NCI-H2196 treated with DMSO at 0.1 percent for 48 hours (cell line): ENCODE measurements around the gene RPH3AL.

ENCODE experiments used
- DNase-seq: peaks from one replicate; lab custom pipeline; 2025; ENCODE audit not compliant: unreplicated experiment; lab: John Stamatoyannopoulos, UW

The RPH3AL gene

DNA sequence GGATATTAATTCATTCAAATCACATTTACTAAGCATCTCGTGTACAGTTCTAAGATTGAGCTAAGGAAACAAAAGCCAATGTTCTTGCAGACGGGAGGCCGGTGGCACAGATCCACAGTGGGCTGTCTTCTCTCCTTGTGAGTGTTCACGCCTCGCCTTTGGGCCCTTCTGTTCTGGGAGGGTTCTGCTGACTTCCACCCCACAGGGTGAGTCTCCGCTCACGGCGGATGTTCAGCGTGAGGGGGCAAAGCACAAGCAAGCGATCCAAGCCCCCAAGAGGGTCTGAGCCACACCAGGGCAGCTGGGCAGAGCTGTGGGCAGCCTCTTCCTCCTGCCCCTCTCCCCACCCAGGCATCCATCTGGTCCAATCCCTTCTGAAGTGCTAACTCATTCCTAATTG, 86.9 kb downstream of the RPH3AL start:
- no peak for DNase-seq

DNA sequence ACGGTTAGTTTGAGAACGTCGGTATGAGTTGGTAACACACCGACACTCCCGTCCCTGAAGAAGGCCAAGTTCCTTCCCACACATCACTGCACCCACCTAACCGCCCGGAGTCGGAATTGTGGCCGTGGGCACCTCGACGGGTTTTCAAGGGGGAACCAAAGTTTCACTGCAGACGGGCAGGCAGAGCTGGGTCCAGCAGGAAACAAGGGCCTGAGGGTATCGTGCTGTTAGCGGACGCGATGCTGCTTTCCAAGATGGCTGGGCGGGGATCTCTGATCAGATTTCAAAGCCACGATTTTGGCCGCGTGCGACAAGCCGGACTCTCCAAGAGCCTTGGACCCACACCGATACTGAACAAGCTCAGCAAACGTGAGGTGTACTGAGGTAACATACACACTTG, 88.8 kb downstream of the RPH3AL start:
- DNase-seq, result no peak

DNA sequence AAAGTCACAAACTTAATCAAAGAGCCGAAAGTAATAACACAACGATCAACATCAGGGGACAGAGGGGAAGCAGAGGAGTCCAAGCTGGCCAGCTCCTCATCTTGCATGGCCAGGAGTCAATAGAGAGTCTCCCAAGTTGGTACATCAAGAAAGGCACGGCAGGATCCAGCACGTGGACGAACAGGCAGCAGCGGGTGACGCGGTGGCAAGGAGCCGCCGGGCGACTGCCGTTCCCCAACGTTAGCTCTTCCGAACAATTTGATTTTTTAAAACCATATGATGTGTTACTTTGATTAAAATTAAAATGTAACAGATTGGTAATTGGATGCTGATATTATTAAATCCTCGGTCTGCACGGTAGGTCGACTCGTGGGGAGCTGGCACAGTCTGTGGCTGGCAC, 89.3 kb downstream of the RPH3AL start:
- DNase-seq, result no peak

DNA sequence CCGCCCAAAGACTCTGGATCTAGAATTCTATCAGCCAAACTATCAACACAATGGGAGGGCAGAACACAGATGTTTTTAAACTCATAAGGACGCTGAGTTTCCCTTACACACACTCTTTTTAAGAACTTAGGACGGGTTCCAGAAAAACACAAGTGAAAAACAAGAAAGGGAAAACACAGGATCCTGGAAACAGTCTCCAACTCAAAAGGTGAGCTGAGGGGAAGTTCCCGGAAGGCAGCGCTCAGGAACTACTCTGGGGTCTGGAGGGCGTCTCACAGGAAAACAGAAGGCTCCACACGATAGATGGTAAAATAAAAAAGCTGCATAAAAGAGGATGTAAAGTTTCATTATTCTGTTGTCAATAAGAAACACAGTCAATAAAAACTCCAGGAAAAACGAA, 91.0 kb downstream of the RPH3AL start:
- no peak for DNase-seq

DNA sequence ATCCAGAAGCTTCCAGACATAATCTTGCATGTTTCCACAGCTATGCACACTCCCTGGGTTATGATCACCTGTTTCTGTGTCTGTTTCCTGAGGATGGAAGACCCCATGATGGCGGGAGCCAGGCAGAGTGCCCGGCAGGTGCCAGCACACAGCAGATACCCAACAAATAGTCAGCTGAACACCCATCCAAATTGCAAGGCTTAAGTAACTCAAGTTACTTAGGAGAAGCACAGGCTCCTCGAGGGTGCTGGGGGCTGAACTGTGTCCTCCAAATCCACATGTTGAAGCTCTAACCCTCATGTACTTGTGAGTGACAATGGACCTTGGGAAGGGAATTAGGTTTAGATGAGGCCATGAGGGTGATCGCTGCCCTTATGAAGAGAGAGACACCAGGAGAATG, 91.7 kb downstream of the RPH3AL start:
- no peak for DNase-seq

DNA sequence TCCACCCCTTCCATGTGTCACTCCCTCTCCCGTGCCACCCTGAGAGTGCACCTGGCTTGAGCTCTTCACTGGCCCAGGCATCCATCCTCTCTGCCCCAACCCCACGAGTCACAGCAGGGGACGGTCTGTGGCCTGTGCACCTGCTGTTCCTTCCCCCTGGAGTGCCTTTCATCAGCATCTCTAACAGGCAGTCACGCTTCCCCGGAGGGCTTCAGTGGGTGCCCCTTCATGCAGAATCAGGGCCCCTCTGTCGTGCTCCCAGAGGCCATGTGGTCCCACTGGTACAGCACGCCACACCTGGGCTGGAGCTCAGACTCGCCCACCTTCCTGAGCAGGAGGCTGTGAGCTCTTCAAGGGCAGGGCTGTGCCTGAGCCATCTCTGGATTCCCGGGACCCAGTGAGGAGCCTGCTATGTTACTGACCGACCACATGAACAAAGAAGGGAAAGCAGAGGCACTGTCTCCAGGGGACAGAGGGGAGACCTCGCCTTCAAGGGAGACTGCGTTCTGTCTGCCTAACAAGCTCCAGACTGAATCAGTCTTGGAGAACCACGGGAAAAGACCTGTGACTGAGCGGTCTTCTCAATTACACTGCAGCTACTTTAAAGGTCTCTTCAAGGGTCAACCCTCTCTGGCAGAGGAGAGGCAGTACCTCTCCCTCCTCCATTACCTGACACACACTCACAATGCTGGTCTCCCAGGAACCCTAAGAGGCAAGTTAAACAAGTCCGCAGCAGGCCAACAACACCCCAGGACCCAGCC, 92.4 kb downstream of the RPH3AL start:
- no peak for DNase-seq

DNA sequence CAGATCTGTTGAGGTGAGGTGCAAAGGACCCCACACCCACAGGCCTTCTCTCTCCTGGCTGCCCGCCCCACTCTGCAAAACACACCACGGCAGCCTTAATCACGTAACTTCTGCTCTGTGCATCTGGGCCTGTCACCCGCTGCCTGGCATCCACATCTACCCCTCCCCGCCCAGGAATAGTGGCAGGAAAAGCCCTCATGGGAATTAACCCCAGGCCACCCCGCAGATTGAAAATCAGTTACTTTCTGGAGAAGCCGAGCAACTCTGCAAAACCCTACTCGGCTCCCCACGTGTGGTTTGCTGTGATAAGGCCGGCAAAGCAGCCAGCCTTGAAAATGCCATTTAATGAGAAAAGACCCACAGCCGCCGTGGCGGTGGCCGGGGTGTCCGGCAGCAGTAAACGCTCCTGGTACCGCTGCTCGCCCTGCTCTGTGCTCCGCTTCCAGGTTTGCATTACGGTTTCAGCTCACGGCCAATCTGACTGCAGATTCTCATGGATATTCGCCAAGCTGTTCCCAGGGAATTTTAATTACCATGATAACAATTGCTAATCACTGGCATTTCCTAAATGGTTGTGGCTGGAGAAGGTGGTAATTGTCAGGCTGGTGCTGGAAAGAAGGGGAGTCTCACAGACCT, 93.1 kb downstream of the RPH3AL start:
- DNase-seq, result no peak

DNA sequence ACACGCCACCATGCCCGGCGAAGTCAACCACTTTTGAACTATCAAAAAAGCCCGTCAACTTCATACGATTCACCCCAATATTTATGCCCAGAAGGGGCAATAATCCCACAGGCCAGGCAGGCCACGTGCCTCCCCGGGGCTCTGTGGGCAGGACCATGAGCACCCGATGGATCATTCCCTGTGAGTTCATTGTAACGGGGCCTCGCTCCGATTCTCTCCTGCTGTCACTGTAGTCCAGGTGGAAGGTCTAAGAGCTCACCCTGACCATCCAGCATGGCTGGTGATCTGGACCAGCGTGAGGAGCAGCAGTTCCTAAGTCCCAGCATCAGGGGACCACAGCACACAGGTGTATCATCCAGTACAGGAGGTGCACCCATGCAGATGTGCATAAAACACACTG, 93.7 kb downstream of the RPH3AL start:
- no peak for DNase-seq

DNA sequence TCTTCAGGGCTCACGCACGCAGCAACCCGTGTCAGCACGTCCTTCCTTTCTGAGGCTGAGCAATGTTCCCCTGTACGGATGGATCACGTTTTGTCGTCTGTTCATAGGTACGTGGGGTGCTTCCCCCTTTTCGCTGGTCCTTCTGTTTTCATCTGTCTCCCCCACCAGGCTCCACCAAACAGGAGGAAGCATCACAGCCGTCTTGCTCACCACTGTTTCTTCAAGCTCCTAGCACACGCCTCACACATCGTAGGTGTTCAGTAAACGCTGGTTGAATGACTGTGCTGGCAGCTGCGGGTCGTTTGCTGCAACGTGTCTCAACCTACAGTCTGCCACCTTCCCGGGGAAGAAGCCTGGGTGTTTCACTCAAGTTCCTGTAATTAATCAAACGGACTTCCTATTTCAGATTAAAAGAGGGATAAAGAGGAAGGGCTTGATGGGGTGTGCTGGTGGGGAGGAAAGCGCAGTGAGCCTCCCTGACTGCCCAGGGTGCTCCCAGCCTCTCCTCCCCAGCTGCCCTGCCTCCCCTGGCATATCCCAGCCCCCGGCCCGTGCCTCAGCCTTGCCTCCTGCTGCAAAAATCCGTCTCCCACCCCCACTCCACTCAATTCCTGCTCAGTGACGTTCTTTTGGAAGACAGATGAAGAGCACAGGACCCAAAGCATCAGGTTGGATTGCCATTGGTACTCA, 94.4 kb downstream of the RPH3AL start:
- DNase-seq, result no peak

DNA sequence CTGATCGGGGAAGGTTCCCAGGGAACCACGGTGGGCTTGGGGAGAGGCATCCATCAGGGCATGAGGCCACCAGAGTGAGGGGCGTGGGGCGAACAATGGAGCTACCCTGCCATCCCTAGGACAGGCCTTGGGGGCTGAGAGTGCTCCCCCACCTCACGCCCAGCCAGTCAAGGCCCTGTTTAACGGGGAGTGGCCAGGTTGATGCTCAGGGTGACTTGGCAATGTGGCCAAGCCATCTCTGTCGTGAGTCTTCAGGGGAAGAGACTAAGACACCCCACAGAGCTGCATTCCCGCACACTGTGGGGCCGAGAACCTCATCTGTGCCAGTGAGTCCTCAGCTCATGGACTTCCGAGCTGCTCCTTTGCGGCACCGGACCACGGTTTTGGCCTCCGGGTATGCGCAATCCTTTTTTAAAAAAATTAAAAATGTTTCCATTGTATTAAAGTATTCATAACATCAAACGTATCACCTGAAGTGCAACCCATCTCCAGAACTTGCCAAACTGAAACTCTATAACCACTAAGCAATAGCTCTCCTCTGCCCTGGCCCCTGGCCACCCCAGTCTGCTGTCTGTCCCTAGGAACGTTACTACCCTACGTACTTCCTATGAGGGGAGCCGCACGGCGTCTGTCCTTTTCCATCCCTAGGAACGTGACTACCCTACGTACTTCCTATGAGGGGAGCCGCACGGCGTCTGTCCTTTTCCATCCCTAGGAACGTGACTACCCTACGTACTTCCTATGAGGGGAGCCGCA, 99.3 kb downstream of the RPH3AL start:
- no peak for DNase-seq

DNA sequence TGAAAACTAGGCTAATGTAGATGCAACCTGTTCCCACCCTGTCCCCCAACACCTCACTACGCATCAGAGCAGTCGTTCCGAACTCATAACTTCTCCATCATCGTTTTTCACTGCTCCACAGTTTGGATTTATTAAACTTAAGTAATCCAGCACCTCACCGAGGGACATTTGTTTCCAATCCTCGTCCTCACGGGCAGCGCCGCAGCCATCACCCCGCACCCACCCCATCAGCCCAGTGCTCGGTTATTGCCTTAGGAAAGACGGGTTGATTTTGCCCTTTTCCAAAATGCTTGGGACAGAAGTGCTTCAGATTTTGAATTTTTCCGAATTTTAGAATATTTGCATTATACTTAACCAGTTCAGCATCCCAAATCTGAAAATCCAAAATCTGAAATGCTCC, 100.2 kb downstream of the RPH3AL start:
- no peak for DNase-seq

DNA sequence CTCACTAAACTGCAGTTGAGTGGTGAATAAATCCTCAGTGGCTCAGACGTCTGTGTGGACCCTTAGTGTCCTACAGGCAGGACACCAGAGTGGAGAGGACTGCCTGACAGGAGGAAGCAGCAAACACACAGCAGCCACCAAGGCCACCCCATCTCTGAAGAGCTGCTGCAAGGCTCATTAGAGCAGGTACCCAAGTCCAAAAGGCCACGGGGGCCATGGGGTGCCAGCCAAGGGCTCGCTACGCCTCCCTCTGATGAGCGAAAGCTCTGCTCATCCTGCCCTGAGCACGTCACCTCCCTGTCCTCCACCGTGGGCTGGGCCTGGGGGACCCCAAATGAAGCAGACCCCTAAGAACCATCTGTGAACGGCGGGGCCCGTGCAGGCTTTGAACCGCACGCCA, 101.1 kb downstream of the RPH3AL start:
- DNase-seq, result no peak

DNA sequence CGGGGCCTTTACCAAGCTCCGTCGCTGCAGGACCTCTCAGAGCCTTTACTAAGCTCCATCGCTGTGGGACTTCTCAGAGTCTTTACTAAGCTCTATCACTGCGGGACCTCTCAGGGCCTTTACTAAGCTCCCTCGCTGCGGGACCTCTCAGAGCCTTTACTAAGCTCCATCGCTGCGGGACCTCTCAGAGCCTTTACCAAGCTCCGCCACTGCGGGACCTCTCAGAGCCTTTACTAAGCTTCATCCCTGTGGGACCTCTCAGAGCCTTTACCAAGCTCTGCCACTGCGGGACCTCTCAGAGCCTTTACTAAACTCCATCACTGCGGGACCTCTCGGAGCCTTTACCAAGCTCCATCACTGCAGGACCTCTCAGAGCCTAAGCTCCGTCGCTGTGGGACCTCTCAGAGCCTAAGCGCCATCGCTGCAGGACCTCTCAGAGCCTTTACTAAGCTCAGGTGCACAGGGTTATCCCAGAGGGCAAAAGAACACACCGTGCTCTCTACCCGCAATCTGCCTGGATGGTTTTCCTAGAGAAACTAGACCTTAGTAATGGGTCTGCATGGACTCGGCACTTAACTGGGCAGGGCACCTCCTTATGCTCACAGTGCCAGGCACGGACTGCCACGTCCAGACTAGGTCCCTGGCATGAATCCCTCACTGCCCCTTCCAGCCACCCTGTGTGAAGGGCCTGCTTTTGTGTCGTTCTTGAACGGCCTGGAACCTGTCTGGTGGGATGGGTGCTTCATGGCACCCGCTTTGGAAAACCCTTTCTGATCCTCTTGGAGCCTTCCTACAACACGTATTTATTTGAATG, 101.9 kb downstream of the RPH3AL start:
- DNase-seq, result no peak

DNA sequence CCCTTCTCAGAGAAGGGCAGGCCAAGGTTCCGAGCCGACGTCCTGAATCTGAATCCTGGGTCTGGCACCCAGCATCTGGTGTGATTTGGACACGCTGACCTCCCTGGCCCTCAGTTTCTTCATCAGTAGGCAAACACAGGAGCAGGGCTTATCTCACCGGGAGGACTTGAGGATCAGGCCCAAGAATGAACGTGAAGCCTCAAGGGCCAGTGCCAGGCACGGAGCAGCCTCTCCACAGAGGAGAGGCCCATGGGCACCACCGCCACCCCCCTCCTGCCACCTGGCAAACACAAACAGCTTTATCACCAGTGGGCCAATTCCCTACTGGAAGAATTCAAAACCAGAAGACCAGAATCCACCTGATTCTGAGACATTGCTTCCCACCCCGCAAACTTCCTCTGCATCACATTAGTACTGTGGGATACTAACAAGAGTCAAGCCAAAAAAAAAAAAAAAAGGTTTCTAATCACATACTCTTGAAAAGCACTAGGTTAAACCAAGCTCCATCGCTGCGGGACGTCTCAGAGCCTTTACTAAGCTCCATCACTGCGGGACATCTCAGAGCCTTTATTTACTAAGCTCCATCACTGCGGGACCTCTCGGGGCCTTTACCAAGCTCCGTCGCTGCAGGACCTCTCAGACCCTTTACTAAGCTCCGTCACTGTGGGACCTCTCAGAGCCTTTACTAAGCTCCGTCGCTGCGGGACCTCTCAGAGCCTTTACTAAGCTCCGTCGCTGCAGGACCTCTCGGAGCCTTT, 103.2 kb downstream of the RPH3AL start:
- no peak for DNase-seq

DNA sequence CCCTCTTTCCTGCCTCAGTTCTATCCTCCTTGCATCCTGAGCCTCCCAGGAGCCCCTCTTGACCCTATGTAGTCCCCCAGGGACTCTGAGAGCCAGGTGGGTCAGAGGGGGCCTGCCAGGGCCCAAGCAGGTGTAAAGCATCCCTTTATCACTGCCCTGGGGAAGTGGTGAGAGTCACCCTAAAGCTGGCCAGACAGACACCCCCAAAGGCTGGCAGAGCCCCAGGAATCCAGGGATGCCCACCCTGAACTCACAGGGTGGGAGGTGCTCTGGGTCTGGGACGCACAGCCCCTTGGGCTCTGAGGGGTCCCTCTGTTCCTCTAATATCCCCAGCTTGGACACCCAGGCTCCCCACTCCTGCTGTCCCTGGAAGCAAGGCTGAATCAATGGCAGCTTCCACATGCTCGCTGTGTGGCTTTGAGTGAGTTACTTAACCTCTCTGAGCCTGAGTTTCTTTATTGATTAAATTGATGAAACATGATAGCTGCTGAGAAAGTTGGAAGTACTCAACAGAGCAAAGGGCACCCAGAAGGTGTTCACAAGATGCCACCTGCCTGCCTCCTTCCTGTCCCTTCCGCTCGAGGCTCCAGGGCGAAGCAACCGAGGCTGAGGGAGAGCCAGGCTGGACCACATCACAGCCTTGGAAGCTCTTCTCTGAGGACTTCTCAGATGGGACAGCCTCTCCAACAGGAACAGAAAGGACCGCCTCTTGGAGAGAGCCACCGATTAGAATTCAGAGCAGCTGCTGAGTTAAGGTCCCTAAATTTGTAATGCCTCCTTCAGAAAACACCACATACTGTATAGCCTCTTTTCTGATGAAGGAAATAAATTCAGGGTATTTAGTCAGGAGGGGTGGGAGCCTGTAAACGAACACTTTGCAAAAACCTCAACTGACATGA, 104.0 kb downstream of the RPH3AL start:
- no peak for DNase-seq

DNA sequence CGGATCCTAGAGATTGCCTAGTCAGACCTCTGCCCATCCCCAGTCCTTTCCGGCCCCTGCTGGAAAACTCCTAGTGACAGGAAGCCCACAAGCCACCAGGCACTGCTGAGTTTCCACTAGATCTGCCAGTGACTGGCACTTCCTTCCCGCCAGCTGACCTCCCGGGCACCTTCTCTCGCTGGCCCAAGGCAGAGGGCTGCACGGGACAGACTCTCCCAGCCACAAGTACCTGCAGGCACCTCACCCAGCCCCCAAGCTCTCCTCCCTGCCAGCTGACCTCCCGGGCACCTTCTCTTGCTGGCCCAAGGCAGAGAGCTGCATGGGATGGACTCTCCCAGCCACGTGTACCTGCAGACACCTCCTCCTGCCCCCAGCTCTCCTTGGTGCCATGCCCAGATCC, 104.8 kb downstream of the RPH3AL start:
- no peak for DNase-seq

DNA sequence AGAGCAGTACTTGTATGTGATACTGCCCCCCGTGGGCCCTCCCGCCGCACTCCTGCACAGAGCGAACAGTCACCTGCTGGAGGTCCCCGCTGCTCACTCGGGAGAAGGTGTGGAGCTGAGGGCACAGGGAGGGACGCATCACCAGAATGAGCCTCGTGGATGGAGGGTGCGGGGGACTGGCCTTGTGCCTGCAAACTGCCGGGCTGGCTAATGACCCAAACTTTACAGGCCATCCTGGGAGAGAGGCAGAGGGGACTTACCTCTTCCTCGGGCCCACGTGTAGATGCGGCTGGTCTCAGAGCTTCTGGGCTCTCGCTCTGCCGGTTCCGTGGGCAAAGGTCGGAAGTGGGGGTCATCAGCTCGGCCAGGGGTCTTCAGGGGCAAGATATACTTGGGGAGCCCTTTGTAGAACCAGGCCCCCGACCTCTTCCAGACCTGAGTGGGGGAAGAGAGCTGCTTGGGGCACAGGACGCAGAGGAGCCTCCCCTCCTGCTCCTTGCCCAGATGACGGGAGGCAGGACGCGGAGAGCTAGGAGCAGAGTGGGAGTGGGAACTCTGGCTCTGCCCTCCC, 105.7 kb downstream of the RPH3AL start:
- no peak for DNase-seq

DNA sequence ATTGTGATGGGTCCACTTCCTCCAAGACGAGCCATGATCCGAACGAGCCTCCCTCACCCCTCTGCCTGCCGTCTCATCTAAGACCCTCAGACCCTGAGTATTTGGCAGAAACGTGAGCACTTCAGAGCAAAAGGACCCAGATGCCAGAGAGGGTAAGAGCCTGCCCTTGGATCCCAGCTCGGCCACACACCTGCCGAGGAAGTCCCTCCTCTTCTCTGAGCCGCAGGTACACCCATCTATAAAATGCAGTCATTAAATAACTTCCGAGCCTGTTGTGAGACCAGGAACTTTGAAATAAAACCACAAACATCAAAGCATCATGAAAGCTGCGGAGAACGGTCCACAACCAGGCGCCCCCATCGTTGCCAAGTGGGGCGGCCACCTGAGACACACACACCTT, 106.4 kb downstream of the RPH3AL start:
- no peak for DNase-seq

DNA sequence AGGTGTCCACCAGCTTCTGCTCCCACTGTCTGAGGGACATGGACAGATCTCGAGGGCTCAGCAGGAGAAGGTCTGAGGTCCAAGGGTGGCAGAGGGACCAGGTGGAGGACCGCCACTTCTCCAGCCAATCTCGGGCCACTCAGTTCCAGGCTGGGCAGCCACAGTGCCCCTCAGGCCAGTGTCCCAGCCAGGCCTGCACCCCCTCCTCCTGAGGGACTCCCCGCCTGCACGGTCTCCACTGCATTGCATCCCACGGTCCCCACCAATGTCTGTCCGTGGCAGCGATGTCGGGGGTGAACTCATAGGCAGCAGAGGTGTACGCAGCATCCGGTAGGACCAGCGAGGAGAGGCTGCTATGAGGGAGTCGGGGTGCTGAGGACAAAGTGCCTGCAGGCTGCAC, 107.0 kb downstream of the RPH3AL start:
- DNase-seq, result no peak
